Testis (tissue), 3 donors: ENCODE measurements around the gene MOV10L1. TPM values are rescaled to one million over a fixed set of nuclear protein-coding genes. Genes with fewer than 3 reads are reported as not detected.

Experiments
- DNase-seq: peaks from one replicate; pipeline ENCODE4 v3.0.0-alpha.2; 2019
- H3K27ac ChIP-seq, 2 donors: fragments of 200-600 bp; sonication (generic); one replicate each; pipeline ENCODE4 v1.5.1; 2019
- H3K27me3 ChIP-seq: fragments of 200-600 bp; sonication (generic); one replicate; pipeline ENCODE4 v1.5.1; 2019
- H3K36me3 ChIP-seq: fragments of 200-600 bp; sonication (generic); one replicate; pipeline ENCODE4 v1.5.1; 2017; ENCODE audit warnings: low read depth; ENCODE audit errors: missing control alignments
- H3K4me1 ChIP-seq: fragments of 200-600 bp; sonication (generic); one replicate; pipeline ENCODE4 v1.5.1; 2019
- H3K4me3 ChIP-seq, 2 donors: fragments of 200-600 bp; sonication (generic); one replicate each; pipeline ENCODE4 v1.5.1; 2017 to 2019
- H3K9me3 ChIP-seq: fragments of 200-600 bp; sonication (generic); one replicate; pipeline ENCODE4 v1.5.1; 2017
- POLR2A ChIP-seq: fragments of 450-650 bp; IDR thresholded peaks from one replicate; pipeline ENCODE4 v1.6.1; 2017; ENCODE audit warnings: antibody characterized with exemption, mild to moderate bottlenecking, moderate library complexity
- WGBS, 2 donors: methylation state at CpG; one replicate each; pipeline ENCODE4 v1.1.5; 2018; 5-methylcytosine and 5-hydroxymethylcytosine counted together
- intact Hi-C: fragments of 100-400 bp; cut with DNase I; formaldehyde crosslinking; loops from one replicate; pipeline ENCODE4 v1.15.1; 2023; ENCODE audit warnings: low total_unique reads
- polyA plus RNA-seq: library from polyadenylated mRNA; stranded (reverse); fragments of 350-450 nt; fragmentation: Illumina TruSeq; extraction: RNeasy Lipid Tissue Mini Kit (QIAGEN cat#74804); gene quantifications from one replicate; pipeline ENCODE4 v1.2.3, GENCODE V29; 2014; ENCODE audit warnings: low read depth, low replicate concordance; ENCODE audit not compliant: insufficient read depth
- total RNA-seq, 2 donors: library from RNA; depleted of rRNA; stranded (reverse); fragments of >200 nt; gene quantifications; one replicate each; pipeline ENCODE4 v1.2.3, GENCODE V29; 2016
- TF ChIP-seq, protein P1 (sequence below), 3 experiments: fragments of 450-650 bp in 2 of 3; fragments of 200-600 bp in 1 of 3; sonication (generic) in 1 of 3; IDR thresholded peaks; one replicate each; pipeline ENCODE4 v1.5.1; 2016 to 2019; ENCODE audit warnings: antibody characterized with exemption in 3 of 3, mild to moderate bottlenecking in 2 of 3, moderate library complexity in 1 of 3

Gene MOV10L1
- total and polyA plus RNA-seq, 3 donors from 2014 or later, result 48.4 to 73.3 (median 62.4) TPM

DNA sequence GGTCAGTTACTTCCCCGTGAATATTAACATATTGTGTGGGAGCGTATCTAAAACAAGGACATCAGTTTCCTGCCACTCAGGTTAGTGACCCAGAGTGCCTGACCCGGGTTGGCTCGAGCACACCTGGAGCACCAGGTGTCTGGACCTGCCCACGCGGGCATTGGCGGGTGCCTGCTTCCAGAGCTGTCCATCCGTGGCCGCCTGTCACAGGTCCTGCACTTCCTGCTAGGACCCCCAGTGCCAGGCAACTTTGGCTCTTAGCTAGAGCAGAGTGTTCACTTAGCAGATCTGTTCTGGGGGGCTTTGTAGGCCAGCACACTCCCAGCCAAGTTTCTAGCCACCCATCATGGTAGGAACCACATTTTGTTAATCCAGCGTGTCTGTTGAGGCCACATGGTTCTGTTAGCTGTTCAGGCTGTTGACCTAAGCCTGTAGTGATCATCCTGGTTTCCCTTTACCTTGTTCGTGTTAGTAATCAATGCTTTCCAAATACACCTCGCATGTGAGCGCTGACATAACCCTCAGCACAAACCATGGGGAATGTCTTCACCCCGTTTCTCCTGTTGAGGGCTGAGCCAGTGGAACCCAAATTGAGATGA lies 29.5 kb downstream of the MOV10L1 start:
- no peak for DNase-seq
- WGBS, 2 donors, result 68 to 78% methylated on average over 14 of the region's 14 CpGs
- peak overlapping the region; percentile 6 to 50 for H3K27ac ChIP-seq

DNA sequence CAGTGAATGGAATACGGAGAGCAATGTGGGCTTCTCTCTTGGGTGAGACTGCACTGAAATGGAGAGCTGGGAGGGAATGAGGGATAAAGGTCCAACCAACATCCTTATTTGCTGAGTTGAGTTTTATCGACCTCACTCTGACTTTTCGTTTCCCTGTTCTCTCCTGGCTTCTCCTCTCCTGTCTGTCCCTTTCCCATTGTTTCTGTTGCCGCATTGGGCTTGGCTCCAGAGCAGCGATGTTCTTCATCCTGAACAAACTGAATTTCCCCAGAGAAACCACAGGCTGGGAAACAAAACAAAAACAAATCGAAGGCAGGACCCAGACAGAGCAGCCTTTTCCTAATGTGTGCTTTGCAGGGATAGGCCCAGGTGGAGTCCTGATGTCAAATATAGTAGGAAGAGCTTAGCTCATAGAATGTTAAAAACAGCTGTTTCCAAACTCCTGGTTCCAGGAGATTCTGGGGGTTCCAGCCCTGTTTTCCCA lies 30.0 kb downstream of the MOV10L1 start:
- Histone ChIP-seq H3K27me3 (no peaks in the 10 kb centered on the region), H3K9me3 (no peaks in the 10 kb centered on the region), H3K4me1 (no peaks in the 10 kb centered on the region), H3K27ac (peak overlapping the region in 1 of 2 donors; percentile 50), H3K36me3 (no peaks in the 10 kb centered on the region), H3K4me3 (no peak overlapping the region)
- intact Hi-C loops, result no loop called here
- DNase-seq, result no peak
- WGBS, 2 donors, result 33 to 51% methylated on average over 6 of the region's 6 CpGs
- TF ChIP-seq, protein P1, sequence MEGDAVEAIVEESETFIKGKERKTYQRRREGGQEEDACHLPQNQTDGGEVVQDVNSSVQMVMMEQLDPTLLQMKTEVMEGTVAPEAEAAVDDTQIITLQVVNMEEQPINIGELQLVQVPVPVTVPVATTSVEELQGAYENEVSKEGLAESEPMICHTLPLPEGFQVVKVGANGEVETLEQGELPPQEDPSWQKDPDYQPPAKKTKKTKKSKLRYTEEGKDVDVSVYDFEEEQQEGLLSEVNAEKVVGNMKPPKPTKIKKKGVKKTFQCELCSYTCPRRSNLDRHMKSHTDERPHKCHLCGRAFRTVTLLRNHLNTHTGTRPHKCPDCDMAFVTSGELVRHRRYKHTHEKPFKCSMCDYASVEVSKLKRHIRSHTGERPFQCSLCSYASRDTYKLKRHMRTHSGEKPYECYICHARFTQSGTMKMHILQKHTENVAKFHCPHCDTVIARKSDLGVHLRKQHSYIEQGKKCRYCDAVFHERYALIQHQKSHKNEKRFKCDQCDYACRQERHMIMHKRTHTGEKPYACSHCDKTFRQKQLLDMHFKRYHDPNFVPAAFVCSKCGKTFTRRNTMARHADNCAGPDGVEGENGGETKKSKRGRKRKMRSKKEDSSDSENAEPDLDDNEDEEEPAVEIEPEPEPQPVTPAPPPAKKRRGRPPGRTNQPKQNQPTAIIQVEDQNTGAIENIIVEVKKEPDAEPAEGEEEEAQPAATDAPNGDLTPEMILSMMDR (IDR thresholded peaks at IDR 0.05), result no peak
- no peak for TF ChIP-seq POLR2A

More for the DNA sequence above, 29.5 kb downstream of the MOV10L1 start:
- no peaks in the 10 kb centered on the region for H3K9me3 ChIP-seq
- intact Hi-C loops, result no loop called here
- no peaks in the 10 kb centered on the region for H3K36me3 ChIP-seq
- no peaks in the 10 kb centered on the region for H3K4me1 ChIP-seq
- no peaks in the 10 kb centered on the region for H3K27me3 ChIP-seq
- H3K4me3 ChIP-seq, result no peak overlapping the region
- TF ChIP-seq, protein P1 (IDR thresholded peaks at IDR 0.05), result no peak
- no peak for TF ChIP-seq POLR2A

DNA sequence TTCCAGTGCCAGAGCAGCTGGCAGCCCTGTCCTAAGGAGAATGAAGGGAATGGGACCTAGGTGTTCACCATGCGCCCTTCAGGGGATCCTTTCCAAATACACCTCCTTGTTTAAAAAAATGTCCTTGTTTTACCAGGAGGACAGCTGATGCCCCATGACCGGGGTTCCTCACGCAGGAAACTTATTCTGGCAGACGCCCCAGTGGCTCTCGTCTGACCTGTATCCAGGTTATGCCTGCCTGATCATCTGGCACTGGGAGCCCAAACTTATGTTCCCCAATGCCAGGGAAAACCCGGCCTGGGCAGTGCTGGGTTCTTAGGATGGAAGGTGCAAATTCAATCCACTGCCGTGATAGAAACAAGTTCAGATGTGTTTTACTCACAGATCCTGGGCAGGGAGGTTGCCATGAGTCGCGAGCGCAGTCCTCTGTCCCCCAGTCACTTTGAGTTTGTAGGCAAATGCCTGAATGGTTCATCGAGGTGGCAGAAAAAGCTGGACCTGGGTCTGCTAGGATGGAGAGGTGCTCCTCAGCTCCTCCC lies 31.5 kb downstream of the MOV10L1 start:
- no peaks in the 10 kb centered on the region for H3K4me1 ChIP-seq
- intact Hi-C loops, result no loop called here
- no peaks in the 10 kb centered on the region for H3K36me3 ChIP-seq
- H3K9me3 ChIP-seq, result no peaks in the 10 kb centered on the region
- TF ChIP-seq, protein P1 (IDR thresholded peaks at IDR 0.05), result no peak
- no peak for TF ChIP-seq POLR2A
- H3K27me3 ChIP-seq, result no peaks in the 10 kb centered on the region
- 83 to 85% methylated on average over 10 to 11 of the region's 11 CpGs for WGBS, 2 donors
- no peak for DNase-seq
- H3K27ac ChIP-seq, result no peak overlapping the region
- no peak overlapping the region for H3K4me3 ChIP-seq

DNA sequence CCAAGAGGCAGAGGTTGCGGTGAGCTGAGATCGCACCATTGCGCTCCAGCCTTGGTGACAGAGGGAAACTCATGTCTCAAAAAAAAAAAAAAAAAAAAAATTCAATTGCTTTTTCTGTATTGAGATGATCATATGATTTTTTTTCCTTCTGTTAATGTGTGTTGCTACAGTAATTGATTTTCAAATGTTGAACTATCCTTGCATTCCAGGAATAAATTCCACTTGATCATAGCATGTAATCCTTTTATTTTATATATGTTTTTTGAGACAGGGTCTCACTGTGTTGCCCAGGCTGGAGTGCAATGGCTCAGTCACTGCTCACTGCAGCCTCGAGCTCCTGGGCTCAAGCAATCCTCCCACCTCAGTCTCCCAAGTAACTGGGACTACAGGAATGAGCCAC lies 33.3 kb downstream of the MOV10L1 start:
- Histone ChIP-seq H3K4me1 (no peaks in the 10 kb centered on the region), H3K27me3 (no peaks in the 10 kb centered on the region), H3K27ac (no peak overlapping the region), H3K9me3 (no peaks in the 10 kb centered on the region), H3K4me3 (no peak overlapping the region), H3K36me3 (no peaks in the 10 kb centered on the region)
- intact Hi-C loops, result no loop called here
- DNase-seq, result no peak
- 74 to 80% methylated on average over 4 of the region's 4 CpGs for WGBS, 2 donors
- TF ChIP-seq, protein P1 (IDR thresholded peaks at IDR 0.05), result no peak
- TF ChIP-seq POLR2A, result no peak

DNA sequence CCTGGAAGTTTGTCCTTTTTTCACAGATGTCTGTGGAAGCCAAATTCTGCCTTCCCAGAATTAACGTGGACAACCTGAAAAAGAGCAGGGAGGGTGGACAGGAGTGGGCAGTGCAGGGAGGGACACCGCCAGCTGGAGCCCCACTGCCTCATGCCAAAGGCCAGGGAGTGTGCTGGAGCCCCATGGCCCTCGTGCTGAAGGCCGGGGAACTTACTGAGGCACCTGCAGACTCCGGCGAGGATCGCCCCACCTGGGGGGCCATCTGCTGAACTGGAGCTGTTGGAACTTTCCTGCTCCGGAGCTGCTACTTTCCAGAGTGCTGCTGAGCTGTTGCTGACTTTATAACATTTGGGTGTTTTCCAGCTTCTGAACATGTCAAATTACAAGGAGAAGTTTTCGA lies 35.2 kb downstream of the MOV10L1 start:
- no peaks in the 10 kb centered on the region for H3K9me3 ChIP-seq
- intact Hi-C loops, result no loop called here
- TF ChIP-seq, protein P1 (IDR thresholded peaks at IDR 0.05), result no peak
- no peak for TF ChIP-seq POLR2A
- WGBS, 2 donors, result 79 to 86% methylated on average over 9 of the region's 9 CpGs
- no peaks in the 10 kb centered on the region for H3K4me1 ChIP-seq
- DNase-seq, result no peak
- no peaks in the 10 kb centered on the region for H3K27me3 ChIP-seq
- H3K4me3 ChIP-seq, result no peak overlapping the region
- no peak overlapping the region for H3K27ac ChIP-seq
- H3K36me3 ChIP-seq, result no peaks in the 10 kb centered on the region
